Measurements from ENCODE around the gene TIAM1.

TIAM1 gene

GRCh38 chr21:31195334-31196015 is 148.6 kb downstream of the TIAM1 start:
- DNase-seq: no peak

DNA sequence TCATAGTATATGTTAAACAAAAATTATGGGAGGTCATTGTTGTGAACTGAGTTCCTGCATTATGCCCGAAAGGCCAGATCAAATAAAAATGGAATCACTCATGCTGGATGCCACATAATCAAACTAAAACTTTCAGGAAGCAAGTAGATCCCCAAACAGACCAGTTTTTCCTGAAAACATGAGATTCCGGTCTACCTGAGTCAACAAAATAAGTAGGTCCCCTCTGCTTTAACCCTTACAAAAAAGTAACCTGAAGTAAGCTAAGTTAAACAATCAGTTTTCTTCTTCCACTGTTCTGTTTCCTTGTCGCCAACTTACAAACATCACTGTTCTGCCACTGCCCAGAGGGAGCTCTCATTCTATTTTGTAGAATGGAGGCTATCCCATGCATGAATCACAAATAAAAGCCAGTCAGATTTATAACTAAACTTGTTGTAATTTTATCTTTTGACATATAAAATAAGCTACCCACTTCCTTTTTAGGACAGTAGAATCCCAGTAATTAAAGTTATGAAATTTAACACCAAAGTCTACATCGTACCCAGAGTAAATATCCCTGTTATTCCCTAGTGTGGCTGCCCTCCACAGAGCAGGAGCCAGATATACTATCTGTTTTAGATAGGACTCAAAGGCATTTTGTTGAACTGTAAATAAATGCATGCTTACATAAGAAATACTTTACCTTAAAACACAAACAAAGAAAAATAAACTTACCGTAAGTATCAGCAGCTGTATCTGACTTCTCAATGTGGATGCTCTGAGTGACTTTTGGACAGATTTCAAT is 149.4 kb downstream of the TIAM1 start:
- DNase-seq: no peak

GRCh38 chr21:31193761-31194160 is 150.3 kb downstream of the TIAM1 start:
- no peak for DNase-seq

DNA sequence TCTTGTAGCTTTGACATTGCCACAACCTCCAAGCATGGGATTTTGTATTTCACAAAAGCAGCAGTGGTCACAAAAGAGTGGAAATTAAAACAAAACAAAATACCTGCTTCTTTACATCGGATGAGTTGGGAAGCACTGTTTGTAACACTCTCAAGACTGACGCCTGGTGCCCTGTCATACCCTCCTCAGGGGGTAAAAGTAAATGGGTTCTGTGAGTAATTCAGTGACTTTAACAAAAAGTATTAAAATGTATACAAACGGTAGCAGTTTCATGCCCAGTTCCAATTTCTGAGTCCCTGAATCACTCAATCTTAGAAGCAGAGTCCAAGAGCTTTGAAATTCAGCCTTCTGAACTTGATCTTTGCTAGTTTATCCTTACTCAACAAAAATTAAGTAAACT is 152.5 kb downstream of the TIAM1 start:
- no peak for DNase-seq

- DNase-seq: no peak
Observed at GRCh38 chr21:31190516-31190915, 153.5 kb downstream of the TIAM1 start.

- no peak for DNase-seq
Observed at GRCh38 chr21:31187499-31187898, 156.6 kb downstream of the TIAM1 start.

- no peak for DNase-seq
Observed at GRCh38 chr21:31186916-31187315, 157.1 kb downstream of the TIAM1 start.

DNA sequence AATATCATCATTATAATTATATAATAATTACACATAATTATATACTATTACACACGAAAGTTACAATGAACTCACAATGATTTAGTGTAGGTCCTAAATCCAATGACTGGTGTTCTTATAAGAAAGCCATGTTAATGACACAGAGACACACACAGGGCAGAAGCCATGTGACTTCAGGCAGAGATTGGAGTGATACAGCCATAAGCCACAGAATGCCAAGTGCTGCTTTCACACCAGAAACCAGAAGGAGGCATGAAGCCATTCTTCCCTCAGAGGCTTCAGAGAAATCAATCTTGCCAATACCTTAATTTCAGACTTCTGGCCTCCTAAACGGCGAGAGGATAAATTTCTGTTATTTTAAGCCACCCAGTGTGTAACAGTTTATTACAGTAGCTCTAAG is 158.4 kb downstream of the TIAM1 start:
- DNase-seq: no peak

DNA sequence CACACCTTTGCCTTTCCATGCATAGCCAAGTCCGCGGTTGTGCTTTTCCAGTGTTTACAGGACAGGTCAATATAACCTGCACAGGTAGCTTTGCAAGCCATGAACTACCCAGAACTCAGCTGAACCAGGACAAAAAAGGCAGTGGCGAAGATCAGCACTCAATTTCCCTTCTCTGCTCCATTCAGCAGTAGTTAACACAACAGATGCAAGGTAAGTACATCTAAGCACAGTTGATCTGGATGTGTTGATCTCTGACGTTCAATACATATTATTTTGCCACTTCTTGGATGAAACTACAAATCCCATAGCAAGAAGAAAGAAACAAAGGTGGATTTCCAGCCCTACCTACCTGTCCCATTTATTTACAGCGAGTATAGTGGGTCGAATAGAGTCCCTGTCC is 159.2 kb downstream of the TIAM1 start:
- DNase-seq: no peak

DNA sequence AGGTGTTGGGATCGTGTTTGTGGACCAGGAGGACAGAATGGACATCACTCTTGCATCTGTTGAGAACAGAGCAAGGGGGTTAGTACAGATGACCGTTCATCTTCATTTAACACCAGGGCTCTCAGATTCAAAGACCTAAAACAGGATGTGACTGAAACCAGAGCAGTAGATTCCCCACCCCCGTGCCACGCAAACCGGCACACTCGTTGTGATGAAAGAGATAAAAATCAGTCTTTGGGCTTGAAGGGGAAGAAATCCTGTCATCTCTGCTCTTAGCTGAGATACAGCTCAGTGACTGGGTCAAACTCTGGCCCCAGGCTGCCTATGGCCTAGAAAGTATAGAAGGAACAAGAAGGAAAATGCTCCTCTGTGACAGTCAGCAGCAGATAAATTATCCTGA is 159.6 kb downstream of the TIAM1 start:
- peak; percentile 71 for DNase-seq

DNA sequence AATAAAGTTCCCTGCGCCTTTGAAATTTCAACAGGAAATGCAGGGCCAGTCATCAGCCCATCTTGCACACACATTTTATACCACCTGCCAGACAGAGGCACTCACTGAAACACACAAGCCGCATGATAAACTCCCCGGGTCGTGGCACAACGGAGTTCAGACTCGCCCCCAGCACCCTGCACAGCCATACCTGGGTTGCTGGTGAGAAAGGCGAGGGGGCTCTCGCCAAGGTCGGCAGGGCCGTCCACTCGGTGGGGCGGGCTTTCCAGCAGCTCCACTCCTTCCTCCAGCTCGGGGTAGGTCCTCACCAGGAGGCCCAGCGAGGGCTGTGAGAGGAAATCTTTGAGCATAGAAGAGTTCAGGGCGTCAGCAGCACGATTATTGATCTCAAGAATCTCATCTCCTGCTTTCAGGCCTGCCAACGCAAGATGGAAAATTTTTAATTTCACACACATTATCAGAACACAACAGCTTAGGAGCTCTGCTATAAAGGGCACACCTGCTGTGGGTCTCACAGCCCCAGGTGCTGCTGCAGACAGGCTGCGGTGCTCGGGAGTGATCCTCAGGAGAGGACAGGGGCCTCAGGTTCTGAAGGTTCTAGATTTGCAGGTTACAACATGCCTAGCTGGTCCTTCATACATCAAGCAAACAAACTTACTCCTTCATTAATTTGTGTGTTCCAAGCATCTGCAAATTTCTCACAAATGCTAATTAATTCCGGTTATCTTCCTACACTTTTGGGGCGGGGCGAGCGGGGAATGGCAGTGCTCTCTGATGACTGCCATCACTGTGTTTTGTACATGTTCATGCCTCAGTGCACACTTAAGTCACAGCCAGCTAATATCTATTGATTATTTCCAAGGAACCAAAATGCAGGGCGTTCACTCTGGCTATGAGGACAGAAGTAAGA is 161.6 kb downstream of the TIAM1 start:
- peak; percentile 59 for DNase-seq

DNA sequence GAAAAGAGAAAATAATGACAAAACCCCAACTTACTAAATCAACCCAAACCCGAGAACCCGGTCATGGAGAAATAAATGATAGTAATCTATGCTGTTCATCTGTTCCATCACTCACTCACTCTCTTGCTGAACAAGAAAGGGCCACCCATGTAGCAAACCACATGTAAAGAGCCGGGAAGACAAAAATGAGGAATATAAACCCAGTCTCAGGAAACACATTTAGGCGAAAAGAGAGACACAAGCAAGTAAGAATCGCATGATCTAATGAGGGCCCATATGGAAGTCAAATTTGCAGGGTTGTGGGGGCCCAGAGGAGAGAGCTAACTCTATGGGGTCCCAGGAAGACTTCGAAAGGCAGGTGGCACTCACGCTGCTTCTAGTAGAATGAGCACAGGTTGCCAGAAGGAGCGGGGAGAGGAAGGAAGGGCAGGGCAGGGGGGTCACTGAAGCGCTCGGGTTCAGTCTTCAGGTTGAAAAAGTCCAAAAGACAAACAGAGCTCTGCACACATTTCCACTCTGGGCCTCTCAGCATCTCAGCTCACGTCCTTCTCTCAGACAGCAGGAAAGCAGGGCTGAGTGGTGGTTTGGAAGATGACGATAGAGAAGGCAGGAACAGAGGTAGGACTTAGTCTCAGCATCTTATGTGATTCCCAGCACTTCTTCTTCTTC is 162.8 kb downstream of the TIAM1 start:
- DNase-seq: no peak

DNA sequence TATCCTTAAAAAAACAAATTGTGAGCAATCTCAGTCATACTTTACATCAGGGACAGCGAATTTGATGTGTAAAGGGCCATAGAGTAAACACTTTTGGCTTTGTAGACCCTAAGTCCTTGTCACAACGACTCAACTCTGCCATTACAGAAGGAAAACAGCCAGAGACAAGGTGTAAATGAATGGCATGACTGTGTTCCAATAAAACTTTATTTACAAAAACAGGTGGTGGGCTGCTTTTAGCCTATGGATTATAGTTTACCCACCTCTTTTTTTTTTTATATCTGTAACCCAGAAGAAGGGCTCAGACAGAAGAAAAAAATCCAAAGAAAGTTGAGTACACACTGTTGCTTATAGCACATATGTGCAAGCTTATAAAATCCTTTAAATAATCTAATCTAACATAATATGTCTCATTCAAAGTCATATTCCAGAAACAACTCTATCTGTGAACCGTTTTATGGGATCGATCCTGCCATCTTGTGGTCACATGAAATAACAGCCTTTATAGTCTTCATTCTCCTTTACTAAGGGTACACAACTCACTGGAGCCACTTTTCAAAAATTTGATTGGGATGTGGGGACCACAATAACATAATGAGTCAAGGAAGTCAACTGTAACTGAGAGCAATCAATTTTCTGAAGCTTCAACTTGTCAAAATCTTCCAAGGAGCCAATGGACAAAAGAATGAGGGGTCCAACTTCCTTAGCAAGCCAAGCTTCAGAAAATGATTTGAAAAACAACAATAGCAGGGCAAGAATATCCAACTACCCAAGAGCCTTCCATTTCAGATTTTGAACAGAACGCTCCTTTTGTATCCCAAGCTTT is 163.6 kb downstream of the TIAM1 start:
- no peak for DNase-seq

- DNase-seq: no peak
Observed at GRCh38 chr21:31176725-31177124, 167.3 kb downstream of the TIAM1 start.

GRCh38 chr21:31176080-31176551 is 167.9 kb downstream of the TIAM1 start:
- DNase-seq: no peak

DNA sequence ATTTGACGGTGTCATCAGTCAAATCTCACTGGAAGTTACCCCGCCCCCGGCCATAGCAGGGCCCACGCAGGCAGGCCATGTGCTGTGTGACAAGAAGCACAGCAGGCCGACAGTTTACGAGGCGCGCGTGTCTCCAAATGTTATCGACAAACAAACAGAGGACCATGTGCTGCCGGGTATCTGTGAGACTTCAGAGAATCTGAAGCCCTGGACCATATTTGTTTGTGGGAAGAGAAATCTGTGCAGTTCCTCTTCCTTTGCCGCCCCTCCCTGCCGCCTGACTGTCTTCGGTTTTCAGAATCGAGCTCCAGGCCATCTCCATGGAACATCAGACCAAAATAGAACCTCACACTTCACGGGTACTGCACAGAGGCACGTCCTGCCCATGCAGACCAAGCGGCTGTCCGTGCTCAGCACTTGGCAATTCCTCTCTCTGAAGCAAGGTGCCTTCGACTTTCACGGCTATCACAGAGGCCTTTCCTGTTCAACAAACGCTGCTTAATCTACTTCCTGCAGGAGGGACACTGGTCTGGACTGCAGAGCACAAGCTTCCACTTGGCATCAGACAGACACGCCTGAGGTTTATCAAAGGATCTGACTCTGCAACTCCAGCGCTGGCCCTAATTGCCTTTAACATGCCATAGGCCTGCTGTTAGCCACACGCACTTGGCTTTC is 170.0 kb downstream of the TIAM1 start:
- DNase-seq: peak; percentile 56

DNA sequence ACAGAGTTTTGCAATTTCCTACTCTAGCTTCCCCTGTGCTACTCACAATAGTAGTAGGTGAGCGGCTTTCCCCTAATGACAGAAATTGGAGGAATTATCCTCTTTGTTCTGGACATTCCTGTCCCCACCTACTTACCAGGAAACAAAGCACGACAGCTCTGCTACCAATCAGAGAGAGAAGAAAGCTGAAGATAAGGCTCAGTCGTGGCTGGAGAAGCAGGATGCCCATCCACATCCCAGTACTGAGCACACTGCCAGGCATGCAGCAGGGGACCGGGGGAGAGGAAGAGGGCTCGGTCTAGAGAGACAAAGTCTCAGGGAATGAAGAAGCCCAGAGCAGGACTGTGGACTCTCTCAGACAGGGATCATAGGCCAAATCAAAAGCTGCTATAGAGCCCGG is 171.7 kb downstream of the TIAM1 start:
- no peak for DNase-seq

GRCh38 chr21:31164713-31165694 is 179.1 kb downstream of the TIAM1 start:
- no peak for DNase-seq

- no peak for DNase-seq
Observed at GRCh38 chr21:31162827-31163226, 181.2 kb downstream of the TIAM1 start.

Measured in activated CD4-positive, CD25-positive, alpha-beta regulatory T cell treated with anti-CD3 and anti-CD28 coated beads, Interleukin-2, amount 50 U/mL, for 72 hours (primary cell).